Activated gamma-delta T cell treated with anti-CD3 and anti-CD28 coated beads, Interleukin-2, amount 50 U/mL, for 16 hours (primary cell): ENCODE data around the gene RASSF8.

Experiments
- DNase-seq: peaks from one replicate; pipeline ENCODE4 v3.0.0-alpha.2; 2020; ENCODE audit warnings: low read depth

The RASSF8 gene

DNA sequence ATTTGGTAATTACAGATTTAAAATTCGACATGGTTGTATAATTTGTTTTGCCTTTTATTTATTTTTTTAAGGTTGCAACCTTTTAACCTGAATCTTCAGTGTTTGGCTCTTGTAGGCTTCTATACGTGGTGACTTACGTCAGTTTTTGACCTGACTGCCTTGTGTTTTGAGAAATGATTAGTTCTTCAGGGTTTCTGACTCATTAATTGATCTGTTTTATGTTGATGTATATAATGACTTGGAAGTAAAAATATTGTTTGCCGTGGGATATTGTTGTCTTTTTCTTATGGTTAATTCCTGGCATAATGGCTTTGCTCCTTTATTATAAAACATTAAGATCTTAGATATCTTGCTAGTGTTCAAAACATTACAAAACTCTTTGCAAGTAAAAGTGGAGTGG lies 2.5 kb downstream of the RASSF8 start:
- no peak for DNase-seq

DNA sequence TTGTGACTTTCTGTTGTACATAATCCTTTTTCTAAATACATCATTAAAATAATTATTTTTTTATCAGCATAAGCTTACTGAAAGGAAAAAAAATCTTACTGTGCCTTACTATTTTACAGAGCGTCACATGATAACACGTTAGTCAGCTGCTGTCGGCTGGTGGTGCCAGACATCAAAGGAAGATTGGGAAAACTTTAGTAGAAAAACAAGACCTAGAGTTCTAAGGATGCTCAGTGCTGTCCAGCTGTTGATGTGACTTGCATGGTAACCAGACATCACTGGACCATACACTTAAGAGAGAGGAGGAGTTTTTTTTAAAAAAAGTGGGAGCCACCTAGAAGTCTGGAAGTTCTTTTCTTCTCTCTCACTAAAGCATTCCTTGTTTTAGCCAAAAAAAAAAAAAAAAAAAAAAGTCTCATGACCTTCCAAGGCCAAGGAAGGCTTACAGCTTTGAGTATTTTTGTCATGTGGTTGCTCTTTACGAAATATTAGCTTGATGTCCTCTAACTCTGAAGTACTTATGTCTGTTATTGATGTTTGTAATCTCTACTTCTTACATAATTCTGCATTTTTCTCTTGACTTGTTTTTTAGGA lies 4.5 kb downstream of the RASSF8 start:
- no peak for DNase-seq

DNA sequence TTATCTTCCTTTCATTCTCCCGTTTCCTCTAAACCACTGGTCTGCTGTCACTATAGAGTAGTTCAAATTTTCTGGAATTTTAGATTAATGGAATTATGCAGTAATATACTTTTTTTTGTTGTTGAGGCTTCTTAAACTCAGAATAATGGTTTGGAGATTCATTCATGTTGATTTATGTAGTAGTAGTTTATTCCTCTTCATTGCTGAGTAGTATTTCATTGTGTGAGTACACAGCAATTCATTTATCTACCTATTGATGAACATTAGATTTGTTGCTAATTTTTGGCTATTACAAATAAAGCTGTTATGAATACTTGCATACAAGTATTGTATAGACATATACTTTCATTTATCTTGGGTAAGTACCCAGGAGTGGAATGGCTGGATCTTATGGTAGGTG lies 7.2 kb downstream of the RASSF8 start:
- no peak for DNase-seq

DNA sequence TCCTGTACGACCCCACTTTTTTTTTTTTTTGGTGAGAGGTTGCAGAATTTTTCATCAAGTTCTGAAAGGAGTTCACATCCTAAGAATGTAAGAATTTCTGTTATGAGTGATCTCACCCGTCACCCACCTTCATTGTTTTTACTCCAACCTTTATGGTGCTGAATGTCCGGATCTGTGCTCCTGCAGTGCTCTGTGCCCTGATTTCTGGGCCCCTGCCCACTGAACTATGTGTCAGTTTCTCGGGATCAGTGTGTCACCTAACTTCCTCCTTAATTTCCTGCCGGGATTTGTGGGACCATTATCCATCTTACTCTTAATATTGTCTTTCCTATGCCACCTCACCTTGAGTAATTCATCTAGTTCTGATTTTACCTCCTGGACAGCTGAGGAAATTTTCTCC lies 11.6 kb downstream of the RASSF8 start:
- no peak for DNase-seq

DNA sequence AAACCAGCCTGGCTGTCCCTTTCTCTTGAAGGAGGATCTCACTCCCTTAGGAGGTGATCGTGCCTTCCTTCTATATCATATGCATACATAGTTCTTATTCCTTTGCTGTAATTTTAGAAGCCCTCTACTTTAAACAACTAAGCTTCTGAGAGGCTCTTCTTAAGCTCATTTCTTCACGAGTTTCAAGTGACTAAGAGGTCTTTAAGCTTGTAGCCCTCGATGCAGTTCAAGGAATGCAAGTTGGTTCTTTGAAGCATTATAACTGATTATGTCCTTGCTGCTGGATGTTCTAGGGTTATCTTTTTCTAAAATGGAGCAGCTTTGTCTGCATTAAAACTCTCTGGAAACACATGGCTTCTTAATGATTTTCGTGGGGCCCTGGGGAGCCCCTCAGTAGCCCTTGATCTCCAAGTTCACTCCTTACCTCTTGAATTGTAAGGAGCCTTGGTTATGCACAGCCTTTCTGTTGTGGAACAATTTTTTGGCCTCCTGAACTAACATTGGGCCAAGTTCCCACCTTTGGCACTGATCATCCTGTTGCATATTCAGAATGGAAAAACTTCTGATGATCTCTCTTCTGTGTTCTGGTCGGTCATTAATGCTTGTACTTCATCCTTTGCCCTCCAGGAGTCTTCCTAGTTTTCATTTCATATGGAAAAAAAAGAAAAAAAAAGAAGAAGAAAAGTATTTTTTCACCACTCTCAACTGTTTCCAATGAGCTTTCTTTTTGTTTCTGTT lies 12.6 kb downstream of the RASSF8 start:
- DNase-seq = no peak

DNA sequence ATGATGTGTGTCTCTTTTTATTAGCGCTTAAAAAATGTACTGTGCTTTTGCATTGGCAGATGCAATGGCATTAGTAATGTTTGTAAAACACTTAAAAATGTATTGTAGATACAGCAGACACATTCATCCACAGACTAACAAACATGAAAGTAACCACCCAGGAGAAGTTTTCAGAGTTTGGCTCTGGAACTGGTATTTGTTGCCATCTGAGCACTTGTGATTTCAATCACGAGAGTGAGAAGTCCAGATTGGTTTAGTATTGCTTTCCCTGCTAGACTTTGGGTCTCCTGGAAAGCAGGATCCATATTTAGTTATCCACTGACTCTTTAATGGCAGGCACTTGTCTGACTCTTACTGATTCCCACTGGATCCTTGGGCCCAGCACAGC lies 13.2 kb downstream of the RASSF8 start:
- no peak for DNase-seq

DNA sequence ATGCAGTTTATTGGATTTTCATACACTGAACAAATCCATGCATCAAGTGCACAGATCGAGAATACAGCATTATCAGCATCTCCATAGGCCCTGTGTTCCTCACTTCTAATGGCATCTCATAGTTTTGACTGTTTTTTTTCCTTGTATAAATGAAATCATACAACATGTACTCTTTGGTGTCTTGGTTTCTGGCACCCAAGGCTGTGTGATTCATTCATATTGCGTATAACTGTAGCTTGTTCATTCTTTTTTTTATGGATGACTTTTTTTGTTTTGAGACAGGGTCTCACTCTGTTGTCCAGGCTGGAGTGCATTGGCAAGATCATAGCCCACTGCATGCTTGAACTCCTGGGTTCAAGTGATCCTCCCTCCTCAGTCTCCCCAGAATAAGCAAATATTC lies 14.3 kb downstream of the RASSF8 start:
- DNase-seq = no peak

DNA sequence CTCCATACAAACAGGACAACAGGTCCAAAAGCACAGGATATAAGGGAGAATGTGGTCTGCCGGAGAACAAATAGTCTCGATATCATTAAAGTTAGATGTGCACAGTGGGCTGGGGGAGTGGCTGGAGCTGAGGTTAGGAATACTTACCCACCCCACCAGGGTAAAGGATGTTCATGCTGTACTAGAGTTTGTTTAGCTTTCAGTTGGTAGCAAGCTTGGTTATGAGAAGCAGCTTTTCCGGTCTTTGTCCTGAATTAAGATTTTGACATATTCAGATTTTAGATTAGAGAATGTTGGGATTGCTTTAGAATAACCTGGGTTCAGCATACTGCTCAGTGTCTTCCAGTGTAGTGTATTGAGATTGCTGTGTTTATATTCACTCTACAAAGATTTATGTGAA lies 16.7 kb downstream of the RASSF8 start:
- DNase-seq = no peak

DNA sequence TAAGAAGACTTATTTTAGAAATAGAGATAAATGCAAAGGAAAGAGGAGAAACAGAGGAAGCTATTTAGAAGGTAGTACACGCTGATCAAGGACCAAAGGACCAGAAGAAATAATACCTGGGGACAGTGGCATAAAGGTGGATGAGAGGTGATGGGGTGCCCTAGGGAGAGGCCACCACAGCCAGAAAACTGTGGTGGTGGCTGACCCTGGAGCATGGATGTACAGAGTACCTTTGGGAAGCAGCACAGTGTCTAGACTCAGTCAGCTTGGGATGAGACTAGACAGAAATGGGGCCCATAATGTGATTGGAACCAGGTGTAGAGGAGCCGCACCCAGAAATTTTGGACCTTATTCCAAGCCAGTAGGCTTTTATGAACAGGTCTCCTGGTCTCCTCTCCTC lies 17.2 kb downstream of the RASSF8 start:
- DNase-seq = no peak

DNA sequence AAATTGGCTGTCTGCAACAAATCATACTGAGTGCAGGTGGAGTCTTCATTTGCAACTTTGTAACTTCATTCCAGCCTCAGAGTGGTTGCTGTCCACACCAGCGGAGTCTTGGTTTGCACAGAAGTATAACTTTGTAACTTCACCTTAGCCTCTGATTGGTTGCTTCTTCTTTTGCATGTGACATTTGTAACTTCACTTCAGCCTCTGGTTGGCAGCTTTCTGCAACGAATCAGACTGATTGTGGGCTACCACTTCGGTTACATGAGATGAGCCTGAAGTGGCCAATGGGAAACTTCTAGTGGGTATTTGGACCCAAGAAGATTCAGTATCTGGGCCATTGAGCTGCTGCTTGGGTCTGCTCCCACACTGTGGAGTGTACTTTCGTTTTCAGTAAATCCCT lies 17.8 kb downstream of the RASSF8 start:
- DNase-seq = no peak

DNA sequence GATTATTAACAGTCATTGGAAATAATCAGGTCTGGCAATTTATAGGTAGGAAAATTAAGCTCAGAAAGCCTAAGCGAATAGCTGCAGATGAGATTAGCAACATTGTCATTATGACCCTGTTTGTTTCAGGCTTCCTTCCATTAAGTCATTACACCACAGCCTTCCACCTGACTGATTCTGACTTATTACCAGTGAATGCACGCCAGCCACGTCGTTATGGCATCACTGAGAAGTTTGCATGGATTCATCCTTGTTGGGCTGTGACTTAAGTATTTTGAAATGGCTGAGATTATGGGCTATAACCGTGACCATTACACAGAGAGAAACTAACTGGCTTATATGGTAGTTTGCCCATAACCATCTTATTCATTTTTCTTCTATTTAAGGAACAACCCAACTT lies 18.6 kb downstream of the RASSF8 start:
- DNase-seq = no peak

DNA sequence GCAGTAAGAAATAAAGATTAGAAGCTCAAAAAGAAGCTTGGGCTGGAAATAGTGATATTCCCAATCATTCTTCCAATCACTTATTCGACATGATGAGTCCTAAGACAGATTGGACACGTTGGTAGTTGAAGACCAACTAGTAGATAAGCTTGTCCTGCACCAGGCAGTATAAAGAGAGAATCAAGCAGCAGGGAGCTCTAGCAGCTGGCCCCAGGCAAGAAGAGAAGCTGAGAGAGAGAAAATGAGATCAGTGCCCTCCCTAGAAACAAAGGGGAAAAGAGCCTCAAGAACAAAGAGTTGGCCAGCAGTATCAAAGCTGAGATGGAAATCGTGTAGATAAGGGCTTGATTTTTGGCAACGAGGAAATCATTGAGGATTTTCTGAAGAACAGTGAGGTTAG lies 20.6 kb downstream of the RASSF8 start:
- no peak for DNase-seq

DNA sequence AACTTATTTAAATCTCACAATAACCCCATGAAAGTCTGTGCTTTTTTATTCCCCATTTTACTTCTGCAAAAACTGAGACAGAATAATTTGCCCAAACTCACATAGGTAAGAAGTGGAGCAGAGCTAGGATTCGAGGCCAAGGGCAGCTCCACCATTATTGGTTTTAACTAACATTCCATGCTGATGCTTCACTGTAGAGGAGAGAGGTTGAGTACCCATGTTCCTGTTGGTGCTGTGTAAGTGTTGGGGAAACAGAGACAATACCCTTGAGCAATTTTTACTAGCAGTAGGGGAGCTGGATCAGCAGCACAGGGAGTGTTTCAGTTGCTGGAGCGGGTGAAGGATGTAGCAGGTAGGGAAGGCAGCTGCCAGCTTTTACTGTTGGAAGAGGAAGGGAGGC lies 21.1 kb downstream of the RASSF8 start:
- no peak for DNase-seq

DNA sequence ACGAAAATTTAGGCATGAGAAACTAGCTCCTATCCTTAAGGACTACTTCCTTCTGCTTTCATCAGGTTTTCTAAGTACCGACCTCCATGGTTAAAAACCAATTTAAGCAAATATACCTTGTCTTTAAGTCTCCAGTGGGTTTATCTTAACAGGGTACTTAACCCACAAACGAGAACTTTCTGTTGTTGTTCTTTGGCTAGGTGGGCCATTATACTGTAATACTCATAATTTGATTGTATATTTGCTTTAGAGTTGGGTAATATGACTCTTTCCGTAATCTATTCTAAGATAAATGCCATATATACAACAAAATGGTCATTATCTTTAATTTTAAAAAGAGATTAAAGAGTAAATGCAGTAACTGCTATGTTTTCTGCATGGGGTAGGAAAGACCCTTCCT lies 21.6 kb downstream of the RASSF8 start:
- no peak for DNase-seq

DNA sequence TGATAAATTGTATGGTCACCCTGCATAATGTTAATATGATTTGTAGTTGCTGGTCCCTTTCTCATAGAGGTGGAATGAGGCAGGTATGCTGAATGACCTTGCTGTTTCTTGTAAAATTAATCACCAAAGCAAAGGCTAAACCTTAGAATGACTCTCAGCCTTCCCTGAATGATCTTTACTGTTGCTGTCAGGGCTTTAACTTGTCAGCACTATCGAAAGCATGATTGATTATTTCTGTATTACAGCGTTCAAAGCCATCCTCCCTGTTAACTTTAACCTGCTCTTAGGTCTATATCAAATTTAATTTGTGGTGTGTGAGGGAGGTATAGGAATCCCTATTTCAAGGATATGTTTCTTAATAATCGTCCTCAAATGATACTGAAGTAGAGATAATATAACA lies 23.1 kb downstream of the RASSF8 start:
- no peak for DNase-seq

DNA sequence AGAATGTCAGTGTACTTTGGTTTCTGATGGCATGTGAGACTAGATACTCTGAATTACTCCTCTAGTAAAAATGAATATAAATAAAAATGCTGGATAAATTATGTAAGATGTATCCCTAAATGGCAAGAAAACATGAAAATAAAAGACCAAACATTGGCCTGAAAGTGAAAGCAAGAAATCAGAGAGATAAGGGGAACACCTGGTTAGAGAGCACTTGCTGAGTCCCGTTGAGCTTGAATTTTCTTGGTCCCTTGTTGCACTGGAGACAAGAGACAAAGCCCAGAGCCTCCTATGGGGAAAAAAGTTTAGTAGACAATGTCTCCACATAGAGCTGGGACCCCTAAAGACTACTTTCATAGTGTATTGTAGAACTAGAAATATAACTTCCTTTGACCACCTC lies 23.9 kb downstream of the RASSF8 start:
- DNase-seq = no peak

DNA sequence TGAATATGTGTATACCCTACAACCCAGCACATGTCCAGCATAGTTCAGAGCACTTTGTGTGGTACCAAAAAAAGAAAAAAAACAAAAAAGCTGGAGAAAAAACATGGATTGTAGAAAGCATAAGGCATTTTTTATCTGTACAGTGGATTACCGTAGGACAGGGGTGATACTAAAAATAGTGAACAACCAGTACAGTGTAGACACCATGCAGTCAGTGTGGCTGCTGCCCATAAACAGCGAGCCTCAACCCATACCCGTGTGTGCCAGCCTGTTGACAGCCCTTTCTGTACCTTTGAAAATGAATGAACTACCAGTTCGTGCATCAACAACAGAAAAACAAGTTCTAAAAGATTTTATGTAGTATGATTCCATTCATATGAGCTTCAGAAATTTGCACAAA lies 25.1 kb downstream of the RASSF8 start:
- DNase-seq = no peak

DNA sequence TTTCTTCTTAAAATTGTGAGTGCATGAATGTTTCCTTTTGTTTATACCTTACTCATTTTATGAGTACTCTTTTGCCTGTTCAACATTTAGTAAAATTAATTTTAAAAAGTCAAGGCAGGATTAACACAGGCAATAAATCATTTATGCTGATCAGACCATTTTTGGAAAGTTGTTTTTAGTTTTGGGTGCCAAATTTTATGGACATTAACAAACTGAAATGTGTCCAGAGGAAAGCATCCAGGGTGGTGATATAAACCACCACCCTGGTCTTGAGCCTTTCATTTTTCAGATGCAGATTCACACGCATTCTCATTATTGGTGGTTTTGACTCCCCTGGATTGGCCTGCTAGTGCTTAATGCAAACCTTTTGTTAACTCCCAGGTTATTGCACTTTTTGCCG lies 26.3 kb downstream of the RASSF8 start:
- no peak for DNase-seq

DNA sequence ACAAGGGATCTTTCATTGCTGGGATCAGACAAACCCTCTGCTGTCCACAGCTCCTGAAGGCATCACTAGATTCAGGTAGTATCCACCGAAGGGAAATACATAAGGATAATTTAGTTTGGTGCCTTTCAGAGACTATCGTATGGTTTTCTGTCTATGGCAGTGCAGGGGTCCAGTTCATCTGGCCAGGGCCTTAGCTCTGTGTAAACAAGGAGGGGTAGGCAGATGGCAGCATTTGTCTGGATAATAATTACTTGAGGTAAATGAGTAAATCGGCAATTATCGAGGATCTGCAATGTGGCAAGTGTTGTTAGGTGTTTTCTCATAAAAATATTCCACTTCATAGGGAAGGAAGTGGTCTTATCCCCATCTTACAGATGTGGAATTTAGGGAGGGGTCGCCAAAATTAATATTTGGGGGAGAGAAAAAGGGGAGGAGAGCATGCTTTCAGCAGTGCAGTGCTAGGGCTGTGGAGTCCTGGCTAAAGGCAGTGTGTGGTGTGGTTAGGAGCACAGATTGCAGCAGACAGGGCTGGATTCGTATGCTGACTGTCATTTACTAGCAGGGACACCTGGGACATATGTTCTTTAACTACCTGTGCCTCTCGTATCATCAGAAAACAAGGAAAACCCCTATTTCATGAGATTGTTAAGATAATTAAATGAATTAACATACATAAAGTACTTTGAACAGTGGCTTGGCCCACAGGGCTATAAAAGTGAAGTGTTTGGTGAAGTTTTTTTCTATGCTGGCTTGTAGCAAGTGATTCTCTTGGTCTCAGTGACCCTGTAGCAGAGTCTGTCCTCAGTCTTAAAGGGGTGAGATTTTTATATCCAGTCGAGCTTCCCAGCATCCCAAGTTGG lies 27.1 kb downstream of the RASSF8 start:
- DNase-seq = no peak

DNA sequence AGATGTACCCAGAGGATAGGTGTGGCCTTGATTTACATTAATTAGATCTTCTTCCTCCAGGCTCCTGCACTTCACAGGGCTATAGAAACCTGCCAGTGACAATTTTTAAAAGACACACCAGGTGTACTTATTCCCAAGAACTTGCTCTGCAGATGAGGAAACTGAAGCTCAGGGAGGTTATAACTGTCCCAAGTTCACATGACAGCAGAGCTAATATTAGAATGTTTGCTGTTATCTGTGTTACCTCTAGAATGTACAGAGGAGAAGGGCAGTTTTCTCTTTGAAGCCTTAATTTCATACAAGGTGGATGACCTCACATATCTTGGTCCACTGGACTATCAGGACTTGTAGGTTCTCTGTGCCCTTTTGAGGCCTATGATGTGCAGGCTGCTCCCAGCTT lies 27.7 kb downstream of the RASSF8 start:
- DNase-seq = no peak

DNA sequence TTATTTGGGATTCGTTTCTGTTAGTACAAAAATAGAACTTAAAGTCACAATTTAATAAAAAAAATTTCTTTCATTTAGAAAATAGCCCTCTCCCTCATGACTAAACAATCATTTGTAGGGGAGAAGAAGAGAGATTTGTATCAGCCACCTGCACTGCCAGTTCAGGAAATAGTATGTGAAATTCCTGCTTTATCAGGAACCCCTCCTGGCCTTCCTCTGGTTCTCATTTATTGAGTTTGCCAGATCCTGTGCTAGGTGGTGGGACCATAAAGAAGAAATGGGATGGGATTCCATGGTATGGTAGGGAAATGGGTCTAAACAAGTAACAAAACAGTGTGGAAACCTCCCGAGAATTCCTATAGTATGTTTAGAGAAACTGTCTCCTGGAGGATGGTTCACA lies 30.0 kb downstream of the RASSF8 start:
- DNase-seq = no peak

DNA sequence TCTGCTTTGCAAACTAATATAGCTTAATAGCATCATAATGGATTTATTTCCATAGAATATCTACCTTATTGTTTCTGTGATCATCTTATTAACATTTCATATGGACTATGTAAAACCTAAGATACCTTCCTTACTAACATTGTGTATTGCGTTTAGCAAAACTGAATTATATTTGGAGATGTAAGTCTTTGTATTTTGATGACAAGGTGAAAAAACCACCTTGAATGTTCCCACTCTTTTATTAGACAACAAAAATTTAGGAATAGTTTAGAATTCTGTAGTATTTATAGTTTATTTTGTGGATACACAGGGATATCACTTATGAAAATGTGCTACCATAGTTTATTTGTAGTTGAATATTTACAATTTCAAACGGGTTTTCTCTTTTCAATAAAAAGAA lies 32.0 kb downstream of the RASSF8 start:
- no peak for DNase-seq

DNA sequence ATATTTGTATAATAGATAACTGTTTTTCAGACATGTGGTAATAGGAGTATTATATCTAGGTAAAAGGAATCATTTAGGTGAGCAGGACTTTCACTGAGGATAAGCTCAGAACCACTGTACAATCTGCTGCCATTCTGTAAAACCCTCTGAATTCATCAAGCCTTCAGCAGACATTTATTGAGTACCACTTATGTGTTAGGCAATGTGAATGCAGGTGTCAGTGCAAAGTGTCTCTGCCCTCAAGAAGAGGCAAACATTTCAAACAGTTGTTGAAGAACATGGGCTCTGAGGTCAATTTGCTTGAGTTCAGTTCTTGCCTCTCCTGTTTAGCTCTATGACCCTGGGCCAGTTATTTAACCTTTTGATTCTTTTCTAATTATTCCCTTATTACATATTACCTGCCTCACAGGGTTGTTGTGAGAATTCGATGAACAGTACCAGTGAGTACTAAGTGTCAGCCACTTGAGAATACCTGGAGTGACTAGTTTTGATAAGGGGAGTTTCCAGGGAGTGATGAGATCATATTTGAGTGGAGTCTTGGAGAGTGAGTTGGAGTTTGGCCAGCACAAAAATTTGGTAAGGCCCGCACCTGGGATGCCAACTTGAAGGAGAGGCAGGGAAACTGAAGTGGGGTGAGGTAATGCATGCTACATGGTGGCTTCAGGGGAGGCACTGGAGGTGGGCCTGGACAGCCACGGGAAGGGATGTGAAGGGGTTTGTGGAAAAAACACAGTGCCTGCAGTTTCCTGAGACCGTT lies 33.7 kb downstream of the RASSF8 start:
- DNase-seq = no peak
